Kidney epithelial cell (primary cell): ENCODE data around the gene ADPRHL1. TPM values are rescaled to one million over a fixed set of nuclear protein-coding genes. Genes with fewer than 3 reads are reported as not detected.

ENCODE experiments used
- DNase-seq: peaks from one replicate; pipeline ENCODE4 v3.0.0-alpha.2; 2010; ENCODE audit warnings: low read depth
- H3K27me3 ChIP-seq: 2 replicates; pipeline ENCODE4 v1.6.0; 2011; ENCODE audit warnings: low read length; ENCODE audit not compliant: control insufficient read depth, insufficient read depth
- H3K36me3 ChIP-seq: 2 replicates; pipeline ENCODE4 v1.5.1; 2011; ENCODE audit warnings: low read length; ENCODE audit not compliant: control insufficient read depth, insufficient read depth
- H3K4me3 ChIP-seq: 2 replicates; pipeline ENCODE4 v1.5.1; 2011; ENCODE audit warnings: low read depth, mild to moderate bottlenecking, control low read depth, low read length
- total RNA-seq: library from RNA; depleted of rRNA; stranded (reverse); fragments of >200 nt; gene quantifications from 2 replicates; pipeline ENCODE4 v1.2.3, GENCODE V29; 2015
- TF ChIP-seq, protein P1 (sequence below): IDR thresholded peaks from 2 replicates; pipeline ENCODE4 v1.5.1; 2011; ENCODE audit warnings: mild to moderate bottlenecking, moderate library complexity, low read length, control low read depth, inconsistent platforms; ENCODE audit not compliant: insufficient read depth, poor library complexity, severe bottlenecking

Gene ADPRHL1
- total RNA-seq, 1 donor from 2014 or later: 0.84 TPM

DNA sequence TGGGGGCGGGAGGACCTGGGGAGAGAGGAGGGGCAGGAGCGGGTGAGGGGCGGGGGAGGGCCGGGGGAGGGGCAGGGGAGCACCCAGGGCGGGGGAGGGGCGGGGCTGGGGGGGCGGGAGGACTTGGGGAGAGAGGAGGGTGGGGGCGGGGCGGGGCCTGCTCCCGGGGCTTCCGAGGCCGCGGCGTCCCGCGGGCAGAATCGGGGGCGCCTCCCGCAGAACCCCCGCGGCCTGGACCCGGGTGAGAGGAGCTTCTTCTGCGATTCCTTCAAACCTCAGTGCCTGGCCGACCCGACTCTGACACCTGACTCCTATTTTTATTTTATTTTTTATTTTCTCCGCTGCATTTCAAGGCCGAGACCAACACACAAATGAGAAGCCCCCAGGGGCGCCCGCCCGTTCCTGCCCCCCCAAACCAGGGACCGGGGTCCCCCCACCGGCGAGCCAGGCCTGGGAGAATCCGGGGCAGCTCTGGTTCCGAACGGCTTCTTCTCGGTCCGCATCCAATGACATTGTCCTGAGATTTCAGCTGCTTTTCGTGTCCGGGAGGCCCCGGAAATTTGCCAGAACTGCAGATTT, 88.9 kb downstream of the ADPRHL1 start:
- no peak for DNase-seq
- Histone ChIP-seq H3K4me3 (peak overlapping the region; percentile 25), H3K27me3 (peaks cover 13% of the 10 kb centered on the region), H3K36me3 (no peaks in the 10 kb centered on the region)
- TF ChIP-seq, protein P1, sequence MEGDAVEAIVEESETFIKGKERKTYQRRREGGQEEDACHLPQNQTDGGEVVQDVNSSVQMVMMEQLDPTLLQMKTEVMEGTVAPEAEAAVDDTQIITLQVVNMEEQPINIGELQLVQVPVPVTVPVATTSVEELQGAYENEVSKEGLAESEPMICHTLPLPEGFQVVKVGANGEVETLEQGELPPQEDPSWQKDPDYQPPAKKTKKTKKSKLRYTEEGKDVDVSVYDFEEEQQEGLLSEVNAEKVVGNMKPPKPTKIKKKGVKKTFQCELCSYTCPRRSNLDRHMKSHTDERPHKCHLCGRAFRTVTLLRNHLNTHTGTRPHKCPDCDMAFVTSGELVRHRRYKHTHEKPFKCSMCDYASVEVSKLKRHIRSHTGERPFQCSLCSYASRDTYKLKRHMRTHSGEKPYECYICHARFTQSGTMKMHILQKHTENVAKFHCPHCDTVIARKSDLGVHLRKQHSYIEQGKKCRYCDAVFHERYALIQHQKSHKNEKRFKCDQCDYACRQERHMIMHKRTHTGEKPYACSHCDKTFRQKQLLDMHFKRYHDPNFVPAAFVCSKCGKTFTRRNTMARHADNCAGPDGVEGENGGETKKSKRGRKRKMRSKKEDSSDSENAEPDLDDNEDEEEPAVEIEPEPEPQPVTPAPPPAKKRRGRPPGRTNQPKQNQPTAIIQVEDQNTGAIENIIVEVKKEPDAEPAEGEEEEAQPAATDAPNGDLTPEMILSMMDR: no peak

DNA sequence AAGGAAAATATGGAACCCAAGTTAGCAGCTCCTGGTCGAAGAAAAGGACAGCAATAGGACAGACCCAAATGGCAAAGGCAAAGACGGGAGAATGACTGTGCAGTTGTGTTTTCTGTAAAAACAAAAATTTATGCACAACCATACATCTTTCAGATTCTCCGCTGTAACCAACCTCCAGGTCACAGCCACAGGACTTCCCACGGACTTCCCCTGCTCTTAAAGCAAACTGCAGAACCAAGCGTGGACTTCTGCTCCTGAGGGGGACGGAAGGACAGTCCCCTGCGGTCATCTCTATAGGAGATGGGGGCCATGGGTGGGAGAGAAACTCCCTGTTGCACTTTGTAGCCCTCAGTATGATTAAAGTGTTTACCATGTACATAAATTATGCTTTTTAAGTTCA, 91.9 kb downstream of the ADPRHL1 start:
- no peak for DNase-seq
- TF ChIP-seq, protein P1: no peak
- Histone ChIP-seq H3K27me3 (peaks cover 13% of the 10 kb centered on the region), H3K36me3 (no peaks in the 10 kb centered on the region), H3K4me3 (no peak overlapping the region)

DNA sequence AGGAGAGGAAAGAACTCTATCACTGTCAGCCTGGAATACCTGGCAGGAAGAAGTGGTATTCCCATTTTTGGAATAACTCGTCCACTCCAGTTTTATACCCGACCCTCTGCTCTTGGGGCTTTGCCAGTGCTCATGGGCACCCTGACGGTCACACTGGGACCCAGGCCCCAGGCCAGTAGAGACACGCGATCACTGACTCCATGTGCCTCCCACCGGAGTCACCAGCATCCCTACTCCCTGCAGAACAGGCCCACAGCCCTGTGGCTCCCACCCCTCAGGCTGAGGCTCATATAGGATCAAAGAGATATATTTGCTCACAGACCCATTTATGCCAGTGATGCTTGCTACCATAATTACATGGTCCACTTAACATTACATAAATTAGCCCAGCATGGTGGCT, 92.8 kb downstream of the ADPRHL1 start:
- TF ChIP-seq, protein P1: no peak
- no peak for DNase-seq
- no peak overlapping the region for H3K4me3 ChIP-seq
- no peaks in the 10 kb centered on the region for H3K36me3 ChIP-seq
- peaks cover 13% of the 10 kb centered on the region for H3K27me3 ChIP-seq

DNA sequence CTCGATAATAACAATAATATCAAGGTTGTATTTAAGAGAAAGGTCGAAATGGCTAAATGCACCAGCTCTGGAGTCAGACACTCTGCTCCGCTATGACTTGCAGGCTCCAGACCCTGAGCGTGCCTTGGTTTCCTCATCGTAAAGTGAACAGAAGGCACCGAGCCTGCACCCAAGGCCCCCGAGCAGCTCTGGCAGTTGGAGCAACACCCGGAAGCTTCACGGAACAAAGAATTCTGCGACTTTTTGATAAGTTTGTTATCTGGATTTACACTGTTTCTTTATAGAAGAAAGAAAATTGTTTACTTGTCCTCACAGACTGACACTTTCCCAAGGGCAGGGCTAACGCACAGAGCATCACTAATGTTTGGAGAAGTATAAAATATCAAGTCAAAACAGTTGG, 93.7 kb downstream of the ADPRHL1 start:
- no peak for DNase-seq
- Histone ChIP-seq H3K4me3 (no peak overlapping the region), H3K27me3 (peaks cover 13% of the 10 kb centered on the region), H3K36me3 (no peaks in the 10 kb centered on the region)
- TF ChIP-seq, protein P1: no peak

DNA sequence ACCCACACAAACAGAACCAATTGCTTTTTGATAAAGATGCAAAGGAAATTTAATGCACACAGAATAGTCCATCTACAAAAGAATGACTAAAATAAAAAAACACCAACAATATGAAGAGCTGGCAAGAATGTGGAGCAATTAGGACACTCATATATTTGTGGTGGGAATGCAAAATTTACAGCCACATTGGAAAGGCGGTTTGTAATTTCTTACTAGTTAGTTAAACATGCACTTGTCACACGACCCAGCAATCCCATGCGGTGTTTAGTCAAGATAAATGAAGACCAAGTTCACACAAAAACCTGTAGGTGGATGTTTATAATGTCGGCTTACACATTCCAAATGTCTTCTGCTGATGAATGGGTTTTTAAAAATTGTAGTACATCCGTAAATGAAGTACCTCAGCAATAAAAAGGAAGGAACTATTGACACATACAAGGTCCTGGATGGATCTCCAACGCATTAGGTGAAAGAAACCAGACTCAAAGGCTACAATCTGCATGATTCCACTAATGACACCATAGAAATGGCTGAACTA, 94.6 kb downstream of the ADPRHL1 start:
- no peak for DNase-seq
- H3K4me3 ChIP-seq: no peak overlapping the region
- TF ChIP-seq, protein P1: no peak

DNA sequence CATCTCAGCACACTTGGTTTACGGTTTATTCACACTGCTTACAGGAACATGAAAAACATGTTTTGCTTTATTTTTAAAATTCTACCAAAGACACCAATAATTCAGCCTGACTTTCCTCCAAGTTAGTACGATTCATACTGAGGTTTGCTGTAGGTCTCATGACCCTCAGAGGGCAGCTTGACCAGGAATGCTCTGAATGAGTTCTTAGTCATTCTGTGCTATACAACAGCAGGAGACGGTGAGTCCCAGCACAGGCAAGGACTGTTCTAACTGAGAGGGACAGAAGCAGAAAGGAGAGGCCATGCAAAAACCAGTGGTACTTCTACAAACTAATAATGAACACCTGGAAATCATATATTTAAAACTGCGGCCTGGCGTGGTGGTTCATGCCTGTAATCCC, 95.8 kb downstream of the ADPRHL1 start:
- no peaks in the 10 kb centered on the region for H3K36me3 ChIP-seq
- H3K27me3 ChIP-seq: peaks cover 2% of the 10 kb centered on the region
- no peak overlapping the region for H3K4me3 ChIP-seq
- TF ChIP-seq, protein P1: no peak
- DNase-seq: peak; percentile 63

More for the DNA sequence above, 94.6 kb downstream of the ADPRHL1 start:
- peaks cover 13% of the 10 kb centered on the region for H3K27me3 ChIP-seq
- no peaks in the 10 kb centered on the region for H3K36me3 ChIP-seq
